Stimulated activated CD8-positive, alpha-beta memory T cell treated with anti-CD3 and anti-CD28 coated beads, Interleukin-12 subunit alpha, Interleukin-12 subunit beta, amount 100 ng/mL, for 24 hours (primary cell): ENCODE measurements around the gene MFAP5.
"Not testable (repeated sequence)": the region's sequence is repeated elsewhere in the genome, so short reads cannot be mapped to it uniquely, and the experiment has no call there.

Experiments used
- DNase-seq: peaks from one replicate; pipeline ENCODE4 v3.0.0-alpha.2; 2020; ENCODE audit errors: extremely low read depth

The MFAP5 gene

GRCh38 chr12:8675591-8676036 is 13.0 kb upstream of the MFAP5 start:
- DNase-seq: no peak

GRCh38 chr12:8672381-8672780 is 9.8 kb upstream of the MFAP5 start:
- DNase-seq: no peak

- DNase-seq: no peak
Observed at GRCh38 chr12:8668441-8668840, 5.8 kb upstream of the MFAP5 start.

GRCh38 chr12:8667270-8667669 is 4.6 kb upstream of the MFAP5 start:
- no peak for DNase-seq

GRCh38 chr12:8665759-8666158 is 3.1 kb upstream of the MFAP5 start:
- no peak for DNase-seq

GRCh38 chr12:8664228-8664913 is 1.7 kb upstream of the MFAP5 start:
- no peak for DNase-seq

GRCh38 chr12:8661751-8662150 is 875 bp downstream of the MFAP5 start:
- DNase-seq: no peak

- no peak for DNase-seq
Observed at GRCh38 chr12:8661016-8661415, 1.6 kb downstream of the MFAP5 start.

- no peak for DNase-seq
Observed at GRCh38 chr12:8658346-8658745, 4.3 kb downstream of the MFAP5 start.

GRCh38 chr12:8655421-8655820 is 7.2 kb downstream of the MFAP5 start:
- DNase-seq: no peak

GRCh38 chr12:8648576-8649205 is 13.9 kb downstream of the MFAP5 start:
- DNase-seq: peak; percentile 28

- DNase-seq: no peak
Observed at GRCh38 chr12:8647968-8648367, 14.7 kb downstream of the MFAP5 start.

- no peak for DNase-seq
Observed at GRCh38 chr12:8644345-8645248, 18.0 kb downstream of the MFAP5 start.

GRCh38 chr12:8642775-8643174 is 19.9 kb downstream of the MFAP5 start:
- no peak for DNase-seq

GRCh38 chr12:8639936-8640335 is 22.7 kb downstream of the MFAP5 start:
- DNase-seq: no peak

- no peak for DNase-seq
Observed at GRCh38 chr12:8638951-8639350, 23.7 kb downstream of the MFAP5 start.

GRCh38 chr12:8637666-8638065 is 25.0 kb downstream of the MFAP5 start:
- no peak for DNase-seq

GRCh38 chr12:8637244-8637643 is 25.4 kb downstream of the MFAP5 start:
- DNase-seq: no peak

GRCh38 chr12:8636581-8636980 is 26.0 kb downstream of the MFAP5 start:
- DNase-seq: no peak

- not testable (repeated sequence) for DNase-seq
Observed at GRCh38 chr12:8636007-8636346, 26.6 kb downstream of the MFAP5 start.

GRCh38 chr12:8635342-8636006 is 27.2 kb downstream of the MFAP5 start:
- DNase-seq: not testable (repeated sequence)

GRCh38 chr12:8630131-8630530 is 32.5 kb downstream of the MFAP5 start:
- DNase-seq: no peak
